HG02885 (cell line): ENCODE measurements around the gene UACA.
A peak's percentile ranks its signal among the peaks of the same experiment; 100 is the strongest.
"Not testable (repeated sequence)": the region's sequence is repeated elsewhere in the genome, so short reads cannot be mapped to it uniquely, and the experiment has no call there.

Experiments
- ATAC-seq: cut with Tn5 transposase; IDR thresholded peaks from one replicate; pipeline ENCODE4 v1.9.1; 2021; ENCODE audit warnings: mild to moderate bottlenecking; ENCODE audit not compliant: unreplicated experiment, poor library complexity

The UACA gene, protein sequence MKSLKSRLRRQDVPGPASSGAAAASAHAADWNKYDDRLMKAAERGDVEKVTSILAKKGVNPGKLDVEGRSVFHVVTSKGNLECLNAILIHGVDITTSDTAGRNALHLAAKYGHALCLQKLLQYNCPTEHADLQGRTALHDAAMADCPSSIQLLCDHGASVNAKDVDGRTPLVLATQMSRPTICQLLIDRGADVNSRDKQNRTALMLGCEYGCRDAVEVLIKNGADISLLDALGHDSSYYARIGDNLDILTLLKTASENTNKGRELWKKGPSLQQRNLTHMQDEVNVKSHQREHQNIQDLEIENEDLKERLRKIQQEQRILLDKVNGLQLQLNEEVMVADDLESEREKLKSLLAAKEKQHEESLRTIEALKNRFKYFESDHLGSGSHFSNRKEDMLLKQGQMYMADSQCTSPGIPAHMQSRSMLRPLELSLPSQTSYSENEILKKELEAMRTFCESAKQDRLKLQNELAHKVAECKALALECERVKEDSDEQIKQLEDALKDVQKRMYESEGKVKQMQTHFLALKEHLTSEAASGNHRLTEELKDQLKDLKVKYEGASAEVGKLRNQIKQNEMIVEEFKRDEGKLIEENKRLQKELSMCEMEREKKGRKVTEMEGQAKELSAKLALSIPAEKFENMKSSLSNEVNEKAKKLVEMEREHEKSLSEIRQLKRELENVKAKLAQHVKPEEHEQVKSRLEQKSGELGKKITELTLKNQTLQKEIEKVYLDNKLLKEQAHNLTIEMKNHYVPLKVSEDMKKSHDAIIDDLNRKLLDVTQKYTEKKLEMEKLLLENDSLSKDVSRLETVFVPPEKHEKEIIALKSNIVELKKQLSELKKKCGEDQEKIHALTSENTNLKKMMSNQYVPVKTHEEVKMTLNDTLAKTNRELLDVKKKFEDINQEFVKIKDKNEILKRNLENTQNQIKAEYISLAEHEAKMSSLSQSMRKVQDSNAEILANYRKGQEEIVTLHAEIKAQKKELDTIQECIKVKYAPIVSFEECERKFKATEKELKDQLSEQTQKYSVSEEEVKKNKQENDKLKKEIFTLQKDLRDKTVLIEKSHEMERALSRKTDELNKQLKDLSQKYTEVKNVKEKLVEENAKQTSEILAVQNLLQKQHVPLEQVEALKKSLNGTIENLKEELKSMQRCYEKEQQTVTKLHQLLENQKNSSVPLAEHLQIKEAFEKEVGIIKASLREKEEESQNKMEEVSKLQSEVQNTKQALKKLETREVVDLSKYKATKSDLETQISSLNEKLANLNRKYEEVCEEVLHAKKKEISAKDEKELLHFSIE (N-terminal part only)

GRCh38 chr15:70763120-70763949, at the start of gene UACA:
TSS of gene UACA (minus strand) at chr15:70763558. CDS start at chr15:70763407, 151 bp downstream.
- ATAC-seq = peak; percentile 91

- ATAC-seq = no peak
These were observed 49.5 kb upstream of the UACA start for GRCh38 chr15:70812827-70813364.

GRCh38 chr15:70810916-70811578, 47.7 kb upstream of the UACA start:
- ATAC-seq = no peak

DNA sequence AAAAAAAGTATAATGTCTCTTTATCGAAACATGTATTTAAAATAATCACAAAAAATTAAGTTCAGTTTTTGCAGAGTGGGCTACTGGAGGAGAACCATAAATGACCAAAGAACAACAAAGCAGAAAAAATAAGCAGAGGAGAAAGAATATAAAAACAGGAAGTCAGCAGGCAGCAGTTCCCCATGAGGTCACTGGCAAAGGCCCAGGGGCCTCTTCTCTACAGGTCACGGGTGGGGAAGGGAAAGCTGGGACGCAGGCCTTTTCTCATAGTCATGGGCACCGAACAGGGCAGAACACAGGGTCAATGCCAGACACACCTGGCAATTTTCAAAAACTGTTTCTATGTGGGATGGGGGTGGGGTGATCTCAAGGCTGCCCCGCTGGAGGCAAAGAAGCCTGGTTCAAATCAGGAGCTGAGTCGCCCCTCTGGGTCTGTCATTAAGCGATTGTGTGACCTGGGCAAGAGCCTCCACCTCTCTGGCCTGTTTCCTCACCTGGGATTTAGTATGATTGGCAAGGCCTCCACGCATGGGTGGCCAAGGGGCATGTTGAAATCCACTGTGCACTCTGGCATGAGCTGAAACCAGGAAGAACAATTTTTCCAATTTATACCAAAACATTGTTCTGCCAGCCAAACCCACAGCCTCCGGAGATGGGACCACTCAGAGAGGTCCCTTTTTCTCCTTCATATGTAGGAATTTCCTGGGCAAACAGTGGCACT, 43.8 kb upstream of the UACA start:
- ATAC-seq = no peak

- not testable (repeated sequence) for ATAC-seq
These were observed 41.0 kb upstream of the UACA start for GRCh38 chr15:70804388-70804787.

- no peak for ATAC-seq
These were observed 39.3 kb upstream of the UACA start for GRCh38 chr15:70802629-70803028.

GRCh38 chr15:70801109-70801508, 37.8 kb upstream of the UACA start:
- ATAC-seq = no peak

- ATAC-seq = no peak
These were observed 36.5 kb upstream of the UACA start for GRCh38 chr15:70799667-70800450.

DNA sequence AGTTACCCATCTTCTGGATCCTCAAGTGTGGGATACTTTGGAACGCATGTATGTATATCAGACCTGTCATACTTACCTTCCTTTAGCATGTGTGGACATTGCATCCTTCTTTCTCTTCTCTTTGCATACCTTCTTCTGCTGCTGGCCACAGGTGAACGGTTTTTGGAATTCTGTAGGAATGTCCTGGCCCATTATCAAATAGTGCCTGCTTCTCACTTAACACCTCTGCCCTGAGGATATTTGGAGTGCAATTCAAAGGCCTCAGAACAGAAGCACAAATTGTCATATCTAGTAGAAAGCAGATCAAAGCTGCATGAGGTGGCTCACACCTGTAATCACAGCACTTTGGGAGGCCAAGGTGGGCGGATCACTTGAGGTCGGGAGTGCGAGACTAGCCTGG, 34.1 kb upstream of the UACA start:
- no peak for ATAC-seq

DNA sequence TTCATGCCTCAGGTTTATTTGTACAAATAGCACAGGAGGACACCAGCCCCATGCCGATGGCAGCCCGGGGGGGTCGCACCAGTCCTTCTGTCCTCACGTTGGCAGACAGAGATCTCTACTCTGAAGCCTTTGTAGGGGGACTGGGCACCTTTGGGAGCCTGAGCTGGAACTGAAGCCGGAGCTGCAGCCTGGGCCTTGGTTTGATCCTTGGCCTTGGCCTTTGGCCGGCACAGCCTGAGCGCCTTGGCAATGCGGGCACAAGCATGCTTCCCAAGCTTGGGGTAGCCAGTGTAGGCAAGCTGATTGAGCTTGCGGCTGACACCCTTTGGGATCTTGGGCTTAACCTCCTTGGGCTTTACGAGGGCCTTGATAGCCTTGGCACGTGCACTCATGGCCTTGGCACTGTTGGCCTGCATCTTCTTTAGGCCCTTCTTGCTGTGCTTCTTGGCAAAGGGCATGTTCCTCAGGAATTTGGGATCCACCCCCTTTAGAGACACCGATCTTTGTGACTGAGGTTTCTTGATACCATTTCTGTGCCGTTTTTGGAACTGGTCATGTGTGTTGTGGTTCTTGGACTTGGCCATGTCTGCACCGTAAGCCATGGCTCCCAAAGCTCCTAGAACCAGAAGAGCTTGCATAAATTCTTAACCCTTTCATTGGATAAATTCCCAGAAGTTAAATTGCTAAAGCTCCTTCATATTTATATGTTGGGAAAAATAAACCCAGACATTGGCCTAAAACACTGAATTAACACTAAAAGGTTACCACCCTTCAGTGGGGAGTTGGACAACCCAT, 33.4 kb upstream of the UACA start:
- ATAC-seq = no peak

GRCh38 chr15:70795311-70795665, 31.9 kb upstream of the UACA start:
- ATAC-seq = no peak

DNA sequence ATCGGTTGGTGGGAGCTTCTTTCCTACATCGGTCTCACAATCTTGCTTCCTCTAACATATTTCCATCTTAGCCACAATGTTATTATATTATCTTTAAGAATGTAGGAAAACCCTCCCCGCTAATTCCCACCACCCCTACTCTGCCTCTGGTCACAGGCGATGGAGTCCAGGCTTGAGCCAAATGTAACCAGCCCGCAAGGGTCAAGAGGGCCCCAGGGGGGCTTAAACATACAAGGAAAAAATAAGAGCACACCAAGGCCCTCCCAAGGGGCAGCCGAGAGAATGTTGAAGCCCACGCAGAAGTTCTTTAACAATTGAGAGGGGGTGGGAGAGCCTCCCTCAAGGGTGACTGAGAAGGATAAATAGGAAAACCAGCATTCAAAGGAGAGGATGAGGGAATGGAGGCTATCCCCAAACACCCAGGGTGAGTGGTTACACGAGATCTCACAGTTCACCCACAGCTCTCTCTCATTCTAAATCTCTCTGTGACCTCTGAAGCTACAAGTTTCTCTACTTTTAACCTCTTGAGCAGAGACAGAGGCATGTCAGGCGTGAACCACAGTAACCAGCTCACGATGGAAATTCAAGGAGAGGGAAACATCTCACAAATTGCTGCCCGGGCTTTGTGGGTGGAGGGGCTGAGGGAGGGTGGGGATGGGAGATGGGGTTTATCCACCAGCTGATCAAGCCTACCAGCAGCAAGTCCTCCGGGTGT, 31.4 kb upstream of the UACA start:
- no peak for ATAC-seq

DNA sequence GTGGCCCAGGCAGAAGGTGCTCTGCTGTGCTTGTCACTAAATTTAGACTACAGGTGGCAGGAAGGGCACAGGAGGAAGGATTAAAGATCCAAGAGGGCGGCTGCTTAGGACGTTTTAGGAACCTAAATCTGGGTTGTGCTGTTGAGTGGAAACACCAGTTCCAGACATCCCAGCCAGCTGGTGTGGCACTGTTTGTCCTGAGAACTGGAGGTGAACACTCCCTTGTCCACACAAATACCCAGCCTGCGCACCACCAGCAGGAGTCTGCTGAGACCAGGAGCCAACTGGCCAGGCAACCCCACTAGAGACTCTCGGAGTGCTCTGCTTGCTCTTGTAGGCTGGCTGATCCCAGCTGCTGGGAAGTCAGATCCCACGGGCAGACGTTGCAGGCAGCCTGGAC, 30.3 kb upstream of the UACA start:
- ATAC-seq = no peak

DNA sequence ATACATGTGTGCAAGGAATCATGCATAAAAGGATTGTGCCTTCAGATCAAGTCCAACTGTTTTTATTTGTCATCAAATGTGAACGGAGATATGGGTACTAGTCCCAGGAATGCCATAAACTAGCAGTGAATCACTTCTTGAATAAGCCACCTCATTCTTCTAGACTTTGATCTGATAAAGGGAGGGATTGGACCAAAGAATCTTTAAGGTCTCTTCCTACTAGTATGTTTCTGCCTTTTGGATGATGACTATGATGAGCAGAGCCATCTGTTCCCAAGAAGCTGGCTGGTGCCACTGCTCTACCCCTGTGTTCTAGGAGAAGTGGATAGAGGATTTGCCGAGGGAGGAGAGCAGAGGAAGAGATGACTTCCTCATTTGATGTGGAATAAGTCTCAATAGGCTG, 28.8 kb upstream of the UACA start:
- ATAC-seq = no peak

- ATAC-seq = no peak
These were observed 27.9 kb upstream of the UACA start for GRCh38 chr15:70791259-70791658.

GRCh38 chr15:70789213-70789612, 25.9 kb upstream of the UACA start:
- no peak for ATAC-seq
